NT2/D1 (cell line): ENCODE results near the gene RETN.

Experiments used
- DNase-seq: peaks from one replicate; pipeline ENCODE4 v3.0.0-alpha.2; 2011; ENCODE audit warnings: low read depth, low spot score
- H3K27me3 ChIP-seq: 2 replicates; pipeline ENCODE4 v1.6.0; 2011; ENCODE audit warnings: mild to moderate bottlenecking; ENCODE audit not compliant: insufficient read length, insufficient read depth
- H3K36me3 ChIP-seq: 2 replicates; pipeline ENCODE4 v1.6.1; 2011; ENCODE audit warnings: mild to moderate bottlenecking, low read length, mixed read lengths; ENCODE audit not compliant: insufficient read depth, insufficient read length
- H3K4me1 ChIP-seq: 2 replicates; pipeline ENCODE4 v1.5.1; 2011; ENCODE audit not compliant: insufficient read depth, insufficient read length
- H3K4me3 ChIP-seq: 2 replicates; pipeline ENCODE4 v1.5.1; 2011; ENCODE audit warnings: low read depth; ENCODE audit not compliant: insufficient read length
- H3K9ac ChIP-seq: 2 replicates; pipeline ENCODE4 v1.6.0; 2011; ENCODE audit warnings: low read depth; ENCODE audit not compliant: insufficient read length
- H3K9me3 ChIP-seq: 2 replicates; pipeline ENCODE4 v1.5.1; 2011; ENCODE audit warnings: mild to moderate bottlenecking, low read length; ENCODE audit not compliant: insufficient read depth
- SUZ12 ChIP-seq: IDR thresholded peaks from 2 replicates; pipeline ENCODE4 v1.6.1; 2011; ENCODE audit not compliant: insufficient read length, insufficient read depth; ENCODE audit errors: extremely low read depth
- YY1 ChIP-seq: IDR thresholded peaks from 2 replicates; pipeline ENCODE4 v1.6.1; 2011; ENCODE audit not compliant: insufficient read length, insufficient read depth
- ZNF274 ChIP-seq: IDR thresholded peaks from 2 replicates; pipeline ENCODE4 v1.6.1; 2011; ENCODE audit warnings: mild to moderate bottlenecking, low read depth, low read length

Gene RETN

GRCh38 chr19:7710616-7711015 is 41.8 kb downstream of the RETN start:
- Histone ChIP-seq H3K4me3 (no peak overlapping the region), H3K4me1 (no peaks in the 10 kb centered on the region), H3K9me3 (no peaks in the 10 kb centered on the region), H3K9ac (no peak overlapping the region), H3K36me3 (no peaks in the 10 kb centered on the region), H3K27me3 (no peaks in the 10 kb centered on the region)
- DNase-seq, result no peak
- TF ChIP-seq YY1, result no peak
- TF ChIP-seq SUZ12, result no peak
- TF ChIP-seq ZNF274, result no peak

- no peak for DNase-seq
- Histone ChIP-seq H3K4me1 (no peaks in the 10 kb centered on the region), H3K9me3 (no peaks in the 10 kb centered on the region), H3K9ac (no peak overlapping the region), H3K27me3 (no peaks in the 10 kb centered on the region), H3K4me3 (no peak overlapping the region), H3K36me3 (no peaks in the 10 kb centered on the region)
- TF ChIP-seq YY1 (no peak), ZNF274 (no peak), SUZ12 (no peak)
Observed at GRCh38 chr19:7715671-7716070, 46.8 kb downstream of the RETN start.

- H3K9ac ChIP-seq, result no peak overlapping the region
- no peak overlapping the region for H3K4me3 ChIP-seq
- H3K36me3 ChIP-seq, result no peaks in the 10 kb centered on the region
- TF ChIP-seq ZNF274, result no peak
- TF ChIP-seq SUZ12, result no peak
- TF ChIP-seq YY1, result no peak
- no peaks in the 10 kb centered on the region for H3K9me3 ChIP-seq
- no peaks in the 10 kb centered on the region for H3K27me3 ChIP-seq
- no peak for DNase-seq
- no peaks in the 10 kb centered on the region for H3K4me1 ChIP-seq
Observed at GRCh38 chr19:7716762-7717161, 47.9 kb downstream of the RETN start.

- Histone ChIP-seq H3K9me3 (no peaks in the 10 kb centered on the region), H3K9ac (no peak overlapping the region), H3K4me1 (no peaks in the 10 kb centered on the region), H3K36me3 (no peaks in the 10 kb centered on the region), H3K27me3 (no peaks in the 10 kb centered on the region), H3K4me3 (no peak overlapping the region)
- DNase-seq, result no peak
- TF ChIP-seq ZNF274 (no peak), YY1 (no peak), SUZ12 (no peak)
Observed at GRCh38 chr19:7718668-7719067, 49.8 kb downstream of the RETN start.
